Mesodermal cell (in vitro differentiated cells): Measurements from ENCODE around the gene CENPVL3.

ENCODE experiments used
- H3K27ac ChIP-seq: 2 replicates; pipeline ENCODE4 v1.7.0; 2013; ENCODE audit warnings: mild to moderate bottlenecking, low read depth, low read length, moderate library complexity; ENCODE audit not compliant: severe bottlenecking
- H3K36me3 ChIP-seq: 2 replicates; pipeline ENCODE4 v1.7.1; 2013; ENCODE audit warnings: mild to moderate bottlenecking, low read length, moderate library complexity; ENCODE audit not compliant: control insufficient read depth, insufficient read depth
- H3K4me1 ChIP-seq: one replicate; pipeline ENCODE4 v1.7.1; 2013; ENCODE audit warnings: mild to moderate bottlenecking, low read length; ENCODE audit not compliant: insufficient read depth, control insufficient read depth, poor library complexity, severe bottlenecking
- H3K4me3 ChIP-seq: 2 replicates; pipeline ENCODE4 v1.7.0; 2013; ENCODE audit warnings: low read length, control low read depth, mild to moderate bottlenecking; ENCODE audit not compliant: insufficient read depth, poor library complexity, severe bottlenecking; ENCODE audit errors: extremely low read depth
- H3K9me3 ChIP-seq: 2 replicates; pipeline ENCODE4 v1.7.1; 2013; ENCODE audit warnings: mild to moderate bottlenecking, low read length, moderate library complexity; ENCODE audit not compliant: control insufficient read depth
- WGBS, 2 experiments: methylation state at CpG; one replicate each; pipeline ENCODE4 v1.1.5; 2013; ENCODE audit warnings: missing lambda C conversion rate in 2 of 2; ENCODE audit not compliant: insufficient coverage in 2 of 2; 5-methylcytosine and 5-hydroxymethylcytosine counted together

Gene CENPVL3

GRCh38 chrX:51571874-51572273 lies 46.8 kb downstream of the CENPVL3 start:
- WGBS, 2 experiments, result no CpG with 5 or more reads among the region's 2 CpGs
- Histone ChIP-seq H3K36me3 (no peaks in the 10 kb centered on the region), H3K27ac (no peak overlapping the region), H3K4me1 (peaks cover 9% of the 10 kb centered on the region), H3K4me3 (no peak overlapping the region), H3K9me3 (no peaks in the 10 kb centered on the region)

- H3K27ac ChIP-seq, result no peak overlapping the region
- no CpG with 5 or more reads among the region's 3 CpGs for WGBS, 2 experiments
Measured at GRCh38 chrX:51569561-51569960, 49.2 kb downstream of the CENPVL3 start.

GRCh38 chrX:51568586-51568985 lies 50.1 kb downstream of the CENPVL3 start:
- peaks cover 9% of the 10 kb centered on the region for H3K4me1 ChIP-seq
- WGBS, 2 experiments, result no CpG with 5 or more reads among the region's 3 CpGs
- no peaks in the 10 kb centered on the region for H3K36me3 ChIP-seq
- peak overlapping the region; percentile 58 for H3K27ac ChIP-seq
- H3K4me3 ChIP-seq, result no peak overlapping the region
- no peaks in the 10 kb centered on the region for H3K9me3 ChIP-seq

More at GRCh38 chrX:51569561-51569960, 49.2 kb downstream of the CENPVL3 start:
- Histone ChIP-seq H3K4me3 (no peak overlapping the region), H3K9me3 (no peaks in the 10 kb centered on the region), H3K36me3 (no peaks in the 10 kb centered on the region), H3K4me1 (peaks cover 9% of the 10 kb centered on the region)
